ENCODE results near the gene ENAH. TPM values are rescaled to one million over a fixed set of nuclear protein-coding genes. Genes with fewer than 3 reads are reported as not detected.
A peak's percentile ranks its signal among the peaks of the same experiment; 100 is the strongest.

ENAH gene
- polyA plus RNA-seq, 1 experiment = 40.9 TPM

- POLR2A ChIA-PET = interaction anchor here (0.6 to 1.0 kb wide), 2 partner anchors 288 to 296 kb away, joined by 3 to 4 read pairs; no protein-coding TSS in a partner anchor
- no peak for DNase-seq (ENCODE audit: low read depth)
Observed at GRCh38 chr1:225482421-225482950, 170.4 kb downstream of the ENAH start.

GRCh38 chr1:225481738-225482137 is 171.2 kb downstream of the ENAH start:
- ChIA-PET POLR2A (no interaction called here), CTCF (interaction anchor here (0.6 to 11.7 kb wide), 26 partner anchors 10 to 506 kb away, joined by 3 to 231 read pairs (median 4); partner anchors contain the start of genes SRP9 and TMEM63A)
- no peak for TF ChIP-seq CTCF (IDR thresholded peaks at IDR 0.05; ENCODE audit: insufficient read depth, low read depth, low read length)
- Histone ChIP-seq H3K36me3 (ENCODE audit: control insufficient read depth, insufficient read depth, low read length) (no peaks in the 10 kb centered on the region), H3K4me3 (ENCODE audit: low read depth, low read length) (no peak overlapping the region), H3K27me3 (ENCODE audit: control insufficient read depth, insufficient read depth, low read length) (no peaks in the 10 kb centered on the region)
- no peak for DNase-seq (ENCODE audit: low read depth)

More at GRCh38 chr1:225482421-225482950, 170.4 kb downstream of the ENAH start:
- CTCF ChIA-PET = interaction anchor here (0.6 to 11.7 kb wide), 20 partner anchors 7 to 505 kb away, joined by 3 to 231 read pairs (median 4); partner anchors contain the start of genes SRP9 and TMEM63A
- no peaks in the 10 kb centered on the region for H3K27me3 ChIP-seq (ENCODE audit: control insufficient read depth, insufficient read depth, low read length)
- no peak overlapping the region for H3K4me3 ChIP-seq (ENCODE audit: low read depth, low read length)
- H3K36me3 ChIP-seq (ENCODE audit: control insufficient read depth, insufficient read depth, low read length) = no peaks in the 10 kb centered on the region
- TF ChIP-seq CTCF (IDR thresholded peaks at IDR 0.05; ENCODE audit: insufficient read depth, low read depth, low read length) = no peak

DNA sequence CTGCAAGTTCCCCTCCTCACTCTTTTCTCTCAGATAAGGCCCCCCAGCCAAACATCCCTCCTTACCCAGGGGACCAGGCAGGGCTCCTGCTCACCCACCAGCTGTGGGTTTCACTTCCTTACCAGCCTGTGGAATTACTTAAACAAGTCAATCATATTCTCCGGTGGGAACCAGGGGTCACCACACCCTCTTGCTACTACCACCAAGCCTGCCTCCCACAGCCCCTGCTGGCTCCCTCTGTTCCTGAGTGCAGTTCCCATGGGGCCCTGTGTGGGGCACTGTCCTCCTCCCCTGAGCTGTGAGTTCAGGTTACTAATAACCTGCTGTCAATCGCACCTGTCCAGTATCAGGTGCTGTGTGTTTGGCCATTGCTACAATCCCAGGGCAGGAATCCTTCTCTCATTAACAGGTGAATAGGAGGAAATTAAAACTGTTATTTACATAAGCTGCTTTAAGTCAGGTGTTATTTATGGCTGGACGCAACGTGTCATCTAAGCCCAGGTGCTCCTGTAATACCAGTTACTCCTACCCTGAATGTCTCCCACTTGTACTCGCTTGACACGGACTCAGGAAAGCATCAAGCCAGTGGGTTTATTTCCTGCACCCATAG is 172.0 kb downstream of the ENAH start:
- no peaks in the 10 kb centered on the region for H3K27me3 ChIP-seq (ENCODE audit: control insufficient read depth, insufficient read depth, low read length)
- peak; percentile 80 for TF ChIP-seq CTCF (IDR thresholded peaks at IDR 0.05; ENCODE audit: insufficient read depth, low read depth, low read length)
- H3K36me3 ChIP-seq (ENCODE audit: control insufficient read depth, insufficient read depth, low read length) = no peaks in the 10 kb centered on the region
- ChIA-PET POLR2A (no interaction called here), CTCF (interaction anchor here (0.7 to 11.7 kb wide), 31 partner anchors 8 to 507 kb away, joined by 3 to 231 read pairs (median 4); partner anchors contain the start of genes SRP9 and TMEM63A)
- H3K4me3 ChIP-seq (ENCODE audit: low read depth, low read length) = no peak overlapping the region
- no peak for DNase-seq (ENCODE audit: low read depth)

GRCh38 chr1:225479996-225480720 is 172.8 kb downstream of the ENAH start:
- ChIA-PET POLR2A (no interaction called here), CTCF (interaction anchor here (0.7 to 11.7 kb wide), 18 partner anchors 9 to 506 kb away, joined by 3 to 231 read pairs (median 4); partner anchors contain the start of gene SRP9)
- Histone ChIP-seq H3K4me3 (ENCODE audit: low read depth, low read length) (no peak overlapping the region), H3K36me3 (ENCODE audit: control insufficient read depth, insufficient read depth, low read length) (no peaks in the 10 kb centered on the region), H3K27me3 (ENCODE audit: control insufficient read depth, insufficient read depth, low read length) (no peaks in the 10 kb centered on the region)
- DNase-seq (ENCODE audit: low read depth) = no peak
- TF ChIP-seq CTCF (IDR thresholded peaks at IDR 0.05; ENCODE audit: insufficient read depth, low read depth, low read length) = no peak

- H3K36me3 ChIP-seq (ENCODE audit: control insufficient read depth, insufficient read depth, low read length) = no peaks in the 10 kb centered on the region
- no peak overlapping the region for H3K4me3 ChIP-seq (ENCODE audit: low read depth, low read length)
- no peak for TF ChIP-seq CTCF (IDR thresholded peaks at IDR 0.05; ENCODE audit: insufficient read depth, low read depth, low read length)
- CTCF ChIA-PET = interaction anchor here (0.7 to 11.7 kb wide), 8 partner anchors 19 to 508 kb away, joined by 3 to 231 read pairs (median 4); no protein-coding TSS in a partner anchor
- H3K27me3 ChIP-seq (ENCODE audit: control insufficient read depth, insufficient read depth, low read length) = no peaks in the 10 kb centered on the region
- POLR2A ChIA-PET = no interaction called here
- no peak for DNase-seq (ENCODE audit: low read depth)
Observed at GRCh38 chr1:225479341-225479740, 173.6 kb downstream of the ENAH start.

Data from BJ (cell line).